ENCODE measurements around the gene GALNT17.

Gene GALNT17

GRCh38 chr7:71286924-71287323, 155.0 kb downstream of the GALNT17 start:
- DNase-seq: no peak

GRCh38 chr7:71290452-71290851, 158.5 kb downstream of the GALNT17 start:
- DNase-seq: no peak

- DNase-seq: no peak
Measured at GRCh38 chr7:71298378-71298777, 166.4 kb downstream of the GALNT17 start.

- no peak for DNase-seq
Measured at GRCh38 chr7:71300086-71300485, 168.1 kb downstream of the GALNT17 start.

DNA sequence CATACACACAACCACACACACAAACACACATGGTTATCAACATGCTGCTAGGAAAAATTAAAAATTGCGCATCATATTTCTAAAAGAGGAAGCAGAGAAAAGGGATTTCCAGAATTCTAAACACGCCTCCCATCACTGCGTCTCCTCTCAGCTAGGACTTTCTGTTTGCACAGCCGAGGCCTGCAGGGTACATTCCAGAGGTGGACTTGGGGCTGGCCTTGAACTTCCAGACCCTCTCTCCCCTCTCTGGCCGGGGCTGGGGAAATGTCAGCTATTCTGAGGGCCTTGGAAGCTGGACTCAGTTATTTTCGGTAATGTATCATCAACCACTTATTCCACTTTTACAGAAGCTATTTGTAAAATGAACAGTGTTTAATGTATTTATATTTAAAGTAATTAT, 168.7 kb downstream of the GALNT17 start:
- no peak for DNase-seq

- DNase-seq: no peak
Measured at GRCh38 chr7:71301167-71301566, 169.2 kb downstream of the GALNT17 start.

DNA sequence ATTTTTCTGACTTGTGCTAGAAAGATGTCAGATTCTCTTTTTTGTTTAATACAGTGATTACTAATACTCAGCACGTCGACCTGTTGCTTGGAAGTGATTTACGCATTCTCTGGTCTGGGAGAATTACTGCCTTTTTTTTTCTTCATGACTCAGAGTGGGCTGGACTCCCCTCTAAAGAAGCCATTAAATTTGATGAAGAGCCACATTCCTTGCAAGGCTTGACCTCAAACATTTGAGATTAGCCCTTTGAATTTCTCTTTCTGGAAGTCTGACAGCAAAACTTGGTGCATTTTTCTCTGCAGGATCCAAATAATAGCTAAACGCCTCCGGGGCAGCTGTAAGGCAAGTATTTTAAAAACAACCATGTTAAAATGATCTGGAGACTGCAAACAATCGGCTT, 171.6 kb downstream of the GALNT17 start:
- no peak for DNase-seq

DNA sequence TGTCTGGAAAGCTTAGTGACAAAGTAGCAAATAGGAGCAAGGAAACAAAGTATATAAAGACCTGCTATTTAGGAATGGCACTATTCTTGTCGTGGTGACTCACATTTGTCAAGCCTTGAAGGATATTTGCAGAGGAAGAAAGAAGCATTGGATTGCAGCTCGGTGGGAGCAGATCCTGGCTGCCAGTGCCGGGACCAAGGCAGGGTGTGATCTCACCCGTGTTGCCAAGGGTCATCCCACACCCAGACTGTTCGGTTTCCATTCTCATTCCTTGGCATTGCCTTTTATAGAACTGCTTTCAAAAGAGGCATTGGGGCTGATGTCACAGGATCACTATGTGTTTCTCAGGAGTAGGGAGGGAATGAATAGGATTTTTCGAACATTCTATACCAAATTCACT, 176.2 kb downstream of the GALNT17 start:
- no peak for DNase-seq

GRCh38 chr7:71311576-71311975, 179.6 kb downstream of the GALNT17 start:
- DNase-seq: no peak

DNA sequence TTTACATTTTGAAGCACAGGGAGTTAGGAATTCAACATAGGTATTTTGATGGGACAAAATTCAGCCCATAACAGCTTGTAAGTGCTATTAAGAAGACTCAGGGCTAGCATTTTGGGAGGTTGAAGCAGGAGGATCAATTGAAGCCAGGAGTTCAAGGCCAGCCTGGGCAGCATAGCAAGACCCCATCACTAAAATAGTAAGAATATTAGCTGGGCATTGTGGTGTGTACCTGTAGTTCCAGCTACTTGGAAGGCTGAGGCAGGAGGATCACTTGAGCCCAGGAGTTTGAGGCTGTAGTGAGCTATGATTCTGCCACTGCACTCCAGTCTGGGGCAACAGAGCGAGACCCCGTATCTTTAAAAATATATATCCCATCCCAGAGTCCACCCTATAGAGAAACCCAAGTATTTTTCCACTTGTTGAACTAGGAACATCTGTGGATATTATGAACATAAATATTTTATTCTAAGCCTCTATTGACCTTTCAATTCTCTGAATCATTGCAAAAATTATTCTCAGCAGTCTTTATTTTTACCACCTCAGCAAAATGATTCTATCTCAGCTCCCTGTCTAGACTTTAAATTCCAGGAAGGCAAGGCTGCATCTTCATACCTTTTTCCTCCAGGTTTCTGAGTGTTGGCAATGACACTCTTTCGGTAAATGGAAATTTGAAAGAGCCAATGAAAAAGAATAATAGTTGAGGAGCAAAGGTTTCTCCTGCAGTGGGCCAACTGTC, 181.0 kb downstream of the GALNT17 start:
- DNase-seq: no peak

- DNase-seq: no peak
Measured at GRCh38 chr7:71313553-71313952, 181.6 kb downstream of the GALNT17 start.

GRCh38 chr7:71320916-71321315, 189.0 kb downstream of the GALNT17 start:
- no peak for DNase-seq

- DNase-seq: no peak
Measured at GRCh38 chr7:71322201-71322600, 190.3 kb downstream of the GALNT17 start.

- DNase-seq: no peak
Measured at GRCh38 chr7:71323726-71324125, 191.8 kb downstream of the GALNT17 start.

GRCh38 chr7:71325151-71325550, 193.2 kb downstream of the GALNT17 start:
- DNase-seq: no peak

GRCh38 chr7:71326595-71326994, 194.7 kb downstream of the GALNT17 start:
- DNase-seq: no peak

- no peak for DNase-seq
Measured at GRCh38 chr7:71327946-71328345, 196.0 kb downstream of the GALNT17 start.

DNA sequence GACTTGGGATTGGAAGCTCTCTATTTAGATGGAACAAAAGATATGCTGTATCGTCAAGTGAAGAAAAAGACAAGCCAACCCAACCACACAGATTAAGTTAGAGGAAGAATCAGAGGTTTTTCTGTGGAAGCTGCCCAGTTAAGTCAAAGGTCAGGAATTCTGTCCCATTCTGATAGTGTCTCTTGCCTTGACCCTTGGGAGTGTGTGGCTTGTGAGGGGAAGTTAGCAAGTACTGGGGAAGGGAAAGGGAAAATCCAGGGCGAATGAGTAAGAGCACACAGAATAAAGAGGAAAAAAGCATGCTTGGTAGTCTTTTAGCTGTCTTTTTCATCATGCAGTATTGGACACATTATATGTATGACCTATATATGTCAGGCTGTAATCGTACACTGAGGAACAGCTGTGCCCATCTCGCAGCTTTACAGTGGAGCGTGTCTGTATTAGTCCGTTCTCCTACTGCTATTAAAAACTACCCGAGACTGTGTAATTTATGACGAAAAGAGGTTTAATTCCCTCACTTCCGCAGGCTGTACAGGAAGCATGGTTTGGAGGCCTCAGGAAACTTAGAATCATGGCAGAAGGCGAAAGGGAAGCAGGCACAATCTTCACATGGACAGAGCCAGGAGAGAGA, 197.2 kb downstream of the GALNT17 start:
- no peak for DNase-seq

GRCh38 chr7:71332207-71332606, 200.3 kb downstream of the GALNT17 start:
- DNase-seq: no peak

DNA sequence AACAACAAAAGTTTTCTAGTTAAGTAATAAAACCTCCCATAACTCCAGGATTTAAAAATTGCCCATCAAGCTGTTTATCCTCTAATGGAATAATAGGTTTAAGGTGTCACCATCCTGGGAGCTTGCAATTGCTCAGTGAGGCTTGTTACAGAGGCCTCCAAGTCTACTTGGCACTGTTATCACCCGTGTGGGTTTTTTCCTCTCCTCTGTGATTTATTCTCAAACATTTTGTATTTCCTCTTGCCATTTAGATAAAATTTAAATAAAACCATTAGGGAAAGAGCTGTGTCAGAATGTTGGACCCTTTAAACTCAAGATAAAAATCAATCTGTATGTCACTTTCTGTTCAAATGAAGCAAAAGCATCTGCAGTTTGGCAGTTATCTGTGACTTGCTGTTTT, 202.6 kb downstream of the GALNT17 start:
- DNase-seq: no peak

DNA sequence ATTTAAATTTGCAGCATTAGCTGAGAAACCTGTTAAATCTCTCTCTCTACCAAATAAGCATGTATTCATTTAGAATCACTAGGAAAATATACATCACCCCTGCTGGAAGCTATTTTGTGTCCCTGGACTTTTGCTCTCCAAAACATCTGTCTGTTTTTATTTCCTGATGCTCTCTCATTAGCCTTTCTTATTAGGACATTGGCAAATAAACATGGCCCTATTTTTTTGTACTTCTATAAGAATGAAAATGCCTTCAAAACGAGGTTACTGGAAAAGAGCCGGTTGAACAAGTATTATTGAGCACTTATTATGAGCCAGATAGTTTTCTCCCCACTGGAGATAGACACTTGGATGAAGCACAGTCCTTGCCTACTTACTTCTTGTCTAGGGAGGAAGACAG, 206.9 kb downstream of the GALNT17 start:
- no peak for DNase-seq

DNA sequence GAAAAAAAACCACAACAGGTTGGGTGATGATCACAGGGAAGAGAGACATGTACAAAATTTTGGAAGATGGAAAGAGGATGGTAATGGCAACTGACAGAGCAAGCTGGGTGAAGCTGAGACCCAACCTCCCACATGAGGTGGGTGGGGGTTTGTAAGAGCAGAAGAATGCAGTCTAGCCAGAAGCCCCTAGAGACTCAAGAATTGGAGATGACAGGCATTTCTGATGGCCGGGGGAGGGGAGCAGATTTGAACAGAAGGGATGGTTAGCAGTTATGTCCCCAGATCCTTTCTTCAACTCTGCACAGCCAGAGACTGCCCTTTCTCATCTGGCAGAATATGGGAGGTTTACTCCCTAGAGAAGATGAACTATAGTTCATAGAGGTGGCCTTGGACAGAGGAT, 208.0 kb downstream of the GALNT17 start:
- DNase-seq: no peak

DNA sequence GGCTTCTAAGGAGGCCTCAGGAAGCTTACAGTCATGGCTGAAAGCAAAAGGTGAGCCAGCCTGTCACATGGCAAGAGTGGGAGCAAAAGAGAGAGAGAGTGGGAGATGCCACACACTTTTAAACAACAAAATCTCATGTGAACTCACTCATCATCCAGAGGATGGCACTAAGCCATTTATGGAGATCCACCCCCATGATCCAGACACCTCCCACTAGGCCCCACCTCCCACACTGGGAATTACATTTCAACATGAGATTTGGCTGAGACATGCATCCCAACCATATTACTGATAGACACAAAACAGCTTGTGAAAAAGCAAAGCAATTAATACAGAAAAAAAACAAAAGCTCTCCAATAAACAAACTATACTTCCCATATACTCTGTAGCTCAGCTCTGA, 210.3 kb downstream of the GALNT17 start:
- DNase-seq: no peak

GRCh38 chr7:71343039-71343438, 211.1 kb downstream of the GALNT17 start:
- no peak for DNase-seq

DNA sequence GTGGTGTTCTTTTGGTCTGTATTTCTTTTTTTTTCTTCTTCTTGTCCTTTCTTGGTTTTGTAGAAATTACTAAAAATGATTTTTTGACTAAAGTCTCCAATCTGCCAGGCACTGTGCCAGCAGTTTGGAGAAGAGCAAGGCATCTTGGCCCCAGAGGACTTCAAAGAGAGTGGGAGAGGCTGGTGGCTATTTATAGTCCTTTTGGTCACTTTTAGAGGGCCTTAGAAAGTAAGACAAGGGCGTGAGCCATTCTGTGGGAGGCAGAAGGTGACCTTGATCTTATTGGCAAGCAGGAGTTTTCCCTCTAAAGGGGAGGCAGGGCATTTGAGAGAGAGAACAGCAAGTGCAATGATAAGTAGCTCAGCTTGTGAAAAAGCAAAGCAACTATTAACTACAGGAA, 211.9 kb downstream of the GALNT17 start:
- no peak for DNase-seq
